Cardiac fibroblast (primary cell): ENCODE measurements around the gene STAB1.

ENCODE experiments used
- DNase-seq, 2 donors: peaks; one replicate each; pipeline versions ENCODE4 v3.0.0 to v3.0.0-alpha.2; 2010; ENCODE audit warnings: low read depth in 2 of 2
- H3K4me3 ChIP-seq, 2 donors: replicated peaks in 1 of 2; 1 replicate in 1 of 2; 2 replicates in 1 of 2; pipeline ENCODE4 v1.5.1; 2011; ENCODE audit warnings: low read depth in 2 of 2, low read length in 2 of 2, mild to moderate bottlenecking in 2 of 2, moderate library complexity in 1 of 2
- TF ChIP-seq, protein P1 (sequence below): IDR thresholded peaks from one replicate; pipeline ENCODE4 v1.5.1; 2011; ENCODE audit warnings: low read depth, mild to moderate bottlenecking, low read length, inconsistent platforms

The STAB1 gene

GRCh38 chr3:52451237-52452083, 43.7 kb upstream of the STAB1 start:
- TF ChIP-seq, protein P1, sequence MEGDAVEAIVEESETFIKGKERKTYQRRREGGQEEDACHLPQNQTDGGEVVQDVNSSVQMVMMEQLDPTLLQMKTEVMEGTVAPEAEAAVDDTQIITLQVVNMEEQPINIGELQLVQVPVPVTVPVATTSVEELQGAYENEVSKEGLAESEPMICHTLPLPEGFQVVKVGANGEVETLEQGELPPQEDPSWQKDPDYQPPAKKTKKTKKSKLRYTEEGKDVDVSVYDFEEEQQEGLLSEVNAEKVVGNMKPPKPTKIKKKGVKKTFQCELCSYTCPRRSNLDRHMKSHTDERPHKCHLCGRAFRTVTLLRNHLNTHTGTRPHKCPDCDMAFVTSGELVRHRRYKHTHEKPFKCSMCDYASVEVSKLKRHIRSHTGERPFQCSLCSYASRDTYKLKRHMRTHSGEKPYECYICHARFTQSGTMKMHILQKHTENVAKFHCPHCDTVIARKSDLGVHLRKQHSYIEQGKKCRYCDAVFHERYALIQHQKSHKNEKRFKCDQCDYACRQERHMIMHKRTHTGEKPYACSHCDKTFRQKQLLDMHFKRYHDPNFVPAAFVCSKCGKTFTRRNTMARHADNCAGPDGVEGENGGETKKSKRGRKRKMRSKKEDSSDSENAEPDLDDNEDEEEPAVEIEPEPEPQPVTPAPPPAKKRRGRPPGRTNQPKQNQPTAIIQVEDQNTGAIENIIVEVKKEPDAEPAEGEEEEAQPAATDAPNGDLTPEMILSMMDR, result no peak
- no peak overlapping the region for H3K4me3 ChIP-seq
- no peak for DNase-seq

- no peak overlapping the region for H3K4me3 ChIP-seq
- no peak for DNase-seq
- TF ChIP-seq, protein P1, result no peak
Observed at GRCh38 chr3:52452126-52452525, 43.0 kb upstream of the STAB1 start.

DNA sequence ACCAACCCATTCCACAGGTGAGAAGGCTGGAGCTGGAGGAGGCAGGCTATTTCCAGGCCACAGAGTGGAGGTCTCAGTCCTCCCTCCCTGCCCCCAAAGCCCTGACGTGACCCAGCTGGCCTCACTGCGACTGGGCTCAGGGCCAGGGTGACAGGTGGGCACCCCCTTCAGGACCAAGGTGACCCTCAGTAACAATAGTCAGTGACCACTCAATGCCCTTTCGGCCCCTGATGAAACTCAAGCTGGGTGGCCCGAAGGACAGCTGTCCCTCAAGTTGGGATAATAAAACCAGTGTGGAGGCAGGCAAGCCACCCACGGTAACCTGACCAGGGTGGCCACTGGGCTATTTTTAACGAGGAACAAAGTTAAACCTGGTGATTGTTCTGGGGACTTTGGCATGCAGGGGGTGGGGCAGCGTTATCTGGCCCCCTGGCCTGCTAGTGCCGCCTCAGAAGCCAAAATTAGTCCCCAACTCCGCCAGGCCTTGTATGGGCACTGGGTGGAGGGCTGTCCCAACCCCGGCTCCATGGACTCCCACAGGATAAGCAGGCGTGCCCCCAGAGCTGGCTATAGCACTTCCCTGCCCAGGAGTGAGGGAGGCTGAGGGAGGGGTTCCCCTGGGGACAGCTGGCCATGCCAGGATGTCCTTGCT, 42.4 kb upstream of the STAB1 start:
- DNase-seq, result no peak
- TF ChIP-seq, protein P1, result no peak
- H3K4me3 ChIP-seq, result no peak overlapping the region

GRCh38 chr3:52453496-52454249, 41.5 kb upstream of the STAB1 start, which contains the start of gene TNNC1:
TSS of gene TNNC1 (minus strand) at chr3:52454041. CDS start at chr3:52454015, 26 bp downstream.
- no peak for DNase-seq
- H3K4me3 ChIP-seq, result peak within 1 kb of the TSS in 1 of 2 donors; percentile 84
- TF ChIP-seq, protein P1, result no peak

DNA sequence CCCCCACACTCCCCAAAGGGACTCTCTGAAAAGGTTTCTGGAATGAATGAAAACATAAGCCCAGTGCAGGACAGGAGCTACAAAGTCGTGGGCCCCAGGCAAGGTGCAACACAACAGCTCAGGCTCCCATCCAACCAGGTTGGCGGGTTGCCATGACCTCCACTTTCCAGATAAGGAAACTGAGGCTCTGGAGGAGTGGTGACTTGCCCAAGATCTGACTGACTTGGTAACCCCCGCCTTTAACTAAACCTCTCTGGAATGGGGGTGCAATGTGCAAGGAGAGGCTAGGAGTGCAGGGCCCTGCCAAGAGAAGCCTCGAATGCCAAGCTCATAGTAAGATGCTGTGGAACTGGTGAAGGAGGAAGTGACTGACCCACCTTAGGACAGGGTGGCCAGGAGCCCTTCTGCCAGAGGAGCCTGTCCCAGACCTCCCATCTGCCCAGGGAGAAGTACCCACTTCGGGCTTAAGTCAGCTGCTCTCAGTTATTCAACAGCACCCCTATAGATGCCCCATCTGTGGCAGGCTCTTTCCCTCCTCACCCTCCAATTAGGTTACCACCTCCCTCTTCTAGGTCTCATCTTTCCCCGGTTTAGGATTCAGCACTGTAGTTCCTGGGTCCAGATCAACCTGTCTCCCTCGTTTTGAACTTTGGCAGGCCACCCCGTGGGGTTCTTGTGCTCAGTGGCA, 40.7 kb upstream of the STAB1 start:
- peak overlapping the region in 1 of 2 donors; percentile 84 for H3K4me3 ChIP-seq
- TF ChIP-seq, protein P1, result no peak
- DNase-seq, result no peak

- DNase-seq, result no peak
- H3K4me3 ChIP-seq, result peak overlapping the region; percentile 58 to 84
- TF ChIP-seq, protein P1, result no peak
Observed at GRCh38 chr3:52454938-52455282, 40.2 kb upstream of the STAB1 start.
